Fibroblast of skin of right quadriceps (primary cell): Measurements from ENCODE around the gene ESRRA.

Experiments used
- DNase-seq: peaks from one replicate; pipeline ENCODE4 v3.0.0-alpha.2; 2013

Gene ESRRA

GRCh38 chr11:64305075-64305690 lies at the start of gene ESRRA:
ESRRA (plus strand) TSS chr11:64305524; CDS start chr11:64307180, 1,656 bp downstream.
- peak; percentile 97 for DNase-seq

GRCh38 chr11:64256300-64256699 lies 49.0 kb upstream of the ESRRA start:
- no peak for DNase-seq

DNA sequence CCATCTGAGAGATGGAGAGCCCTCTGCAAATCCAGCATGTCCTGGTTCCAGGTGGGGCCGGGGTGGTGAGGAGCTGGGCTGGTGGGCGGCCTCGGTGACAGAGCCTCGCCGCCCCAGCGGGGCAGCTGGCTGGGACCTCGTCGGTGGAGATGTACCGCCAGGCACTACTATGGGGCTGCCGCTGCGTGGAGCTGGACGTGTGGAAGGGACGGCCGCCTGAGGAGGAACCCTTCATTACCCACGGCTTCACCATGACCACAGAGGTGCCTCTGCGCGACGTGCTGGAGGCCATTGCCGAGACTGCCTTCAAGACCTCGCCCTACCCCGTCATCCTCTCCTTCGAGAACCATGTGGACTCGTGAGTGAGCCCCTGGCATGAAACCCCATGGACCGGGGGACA lies 47.0 kb upstream of the ESRRA start:
- no peak for DNase-seq

GRCh38 chr11:64258946-64259532 lies 46.3 kb upstream of the ESRRA start:
- no peak for DNase-seq

- DNase-seq, result no peak
Measured at GRCh38 chr11:64259533-64260067, 45.7 kb upstream of the ESRRA start.

DNA sequence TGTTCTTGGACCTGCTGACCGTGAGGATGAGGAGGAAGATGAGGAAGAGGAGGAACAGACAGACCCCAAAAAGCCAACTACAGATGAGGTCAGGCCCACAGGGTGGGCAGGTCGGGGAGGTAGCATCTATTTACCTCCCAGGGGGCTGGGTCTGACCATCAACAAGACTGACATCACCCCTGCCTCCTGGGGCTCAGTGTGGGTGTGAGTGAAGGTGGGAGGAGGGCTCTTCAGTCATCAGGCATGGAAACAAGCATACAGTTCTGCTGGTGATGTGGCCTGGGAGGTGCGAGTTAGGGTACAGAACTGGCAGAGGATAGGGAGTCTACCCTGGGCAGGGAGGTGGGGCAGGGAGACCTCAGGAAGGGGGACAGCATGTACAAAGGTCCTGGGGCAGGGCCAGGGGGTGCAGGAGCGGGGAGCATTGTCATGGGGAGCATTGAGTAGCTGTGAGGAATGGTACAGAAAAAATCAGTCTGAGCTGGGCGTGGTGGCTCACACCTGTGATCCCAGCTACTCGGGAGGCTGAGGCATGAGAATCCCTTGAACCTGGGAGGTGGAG lies 45.1 kb upstream of the ESRRA start:
- no peak for DNase-seq

- no peak for DNase-seq
Measured at GRCh38 chr11:64261556-64262080, 43.7 kb upstream of the ESRRA start.

- no peak for DNase-seq
Measured at GRCh38 chr11:64262271-64263002, 42.9 kb upstream of the ESRRA start.

- no peak for DNase-seq
Measured at GRCh38 chr11:64263021-64263946, 42.0 kb upstream of the ESRRA start.

- no peak for DNase-seq
Measured at GRCh38 chr11:64263947-64264317, 41.4 kb upstream of the ESRRA start.

DNA sequence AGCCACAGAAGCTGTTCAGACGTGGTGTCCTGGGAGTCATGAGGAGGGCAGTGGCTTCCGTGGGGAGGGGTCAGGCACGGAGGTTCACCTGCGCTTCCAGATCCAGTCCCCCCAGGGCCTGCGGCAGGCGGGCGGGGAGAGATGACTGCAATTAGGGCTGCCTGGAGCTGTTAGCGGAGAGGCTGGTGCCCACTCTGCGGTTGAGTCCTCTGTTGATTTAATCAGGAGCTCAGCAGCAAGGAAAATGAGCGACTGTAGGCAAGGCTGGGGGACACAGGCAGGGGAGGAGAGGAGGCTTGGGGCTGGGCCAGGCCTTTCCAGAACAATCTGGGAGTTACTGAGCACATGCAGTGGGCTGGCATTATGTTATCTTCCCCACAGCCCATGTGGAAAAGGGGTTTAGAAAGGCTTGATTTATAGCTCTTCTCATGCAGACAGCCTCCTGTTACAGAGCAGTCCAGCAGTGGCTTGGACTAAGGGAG lies 40.9 kb upstream of the ESRRA start:
- no peak for DNase-seq

DNA sequence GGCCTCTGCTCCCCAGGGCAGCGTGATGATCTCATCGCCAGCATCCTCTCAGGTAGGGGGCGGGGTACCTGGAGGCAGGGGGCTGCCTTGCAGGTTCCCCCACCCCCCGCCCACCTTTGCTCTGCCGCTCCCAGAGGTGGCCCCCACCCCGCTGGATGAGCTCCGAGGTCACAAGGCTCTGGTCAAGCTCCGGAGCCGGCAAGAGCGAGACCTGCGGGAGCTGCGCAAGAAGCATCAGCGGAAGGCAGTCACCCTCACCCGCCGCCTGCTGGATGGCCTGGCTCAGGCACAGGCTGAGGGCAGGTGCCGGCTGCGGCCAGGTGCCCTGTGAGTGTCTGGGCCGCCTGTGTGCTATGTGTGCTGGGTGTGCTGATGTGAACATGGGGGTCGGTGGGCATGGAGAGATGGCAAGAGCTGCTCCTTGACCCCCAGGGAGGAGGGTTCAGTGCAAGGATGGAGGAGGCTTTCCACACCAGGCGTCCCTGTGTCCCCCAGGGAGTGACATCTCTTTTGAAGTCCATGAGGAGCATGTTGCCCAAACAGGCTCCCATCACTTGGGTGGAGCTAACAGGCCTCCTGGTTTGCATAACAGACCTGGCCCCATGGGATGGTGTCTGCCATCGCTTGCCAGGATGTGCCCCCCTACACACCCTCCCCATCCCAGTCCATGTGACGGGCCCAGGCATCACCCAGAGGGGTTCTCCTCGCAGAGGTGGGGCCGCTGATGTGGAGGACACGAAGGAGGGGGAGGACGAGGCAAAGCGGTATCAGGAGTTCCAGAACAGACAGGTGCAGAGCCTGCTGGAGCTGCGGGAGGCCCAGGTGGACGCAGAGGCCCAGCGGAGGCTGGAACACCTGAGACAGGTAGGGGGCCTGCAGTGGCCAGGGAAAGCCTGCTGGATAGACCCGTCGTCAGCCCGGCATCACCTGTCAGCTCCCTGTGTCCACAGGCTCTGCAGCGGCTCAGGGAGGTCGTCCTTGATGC lies 39.9 kb upstream of the ESRRA start:
- no peak for DNase-seq

DNA sequence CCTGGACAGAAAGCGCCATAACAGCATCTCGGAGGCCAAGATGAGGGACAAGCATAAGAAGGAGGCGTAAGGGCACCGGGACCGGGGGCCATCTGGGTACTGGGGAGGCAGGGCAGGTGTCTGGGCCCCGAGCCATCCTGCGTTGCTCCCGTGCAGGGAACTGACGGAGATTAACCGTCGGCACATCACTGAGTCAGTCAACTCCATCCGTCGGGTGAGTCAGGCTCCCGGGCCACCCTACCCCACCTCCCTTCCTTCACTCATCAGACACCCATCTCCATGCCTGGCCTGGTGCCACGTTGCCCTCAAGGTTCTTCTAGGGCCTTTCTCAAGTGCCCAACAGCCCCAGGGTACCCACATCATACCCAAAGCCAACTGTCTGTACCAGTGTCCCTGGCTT lies 39.0 kb upstream of the ESRRA start:
- DNase-seq, result no peak

DNA sequence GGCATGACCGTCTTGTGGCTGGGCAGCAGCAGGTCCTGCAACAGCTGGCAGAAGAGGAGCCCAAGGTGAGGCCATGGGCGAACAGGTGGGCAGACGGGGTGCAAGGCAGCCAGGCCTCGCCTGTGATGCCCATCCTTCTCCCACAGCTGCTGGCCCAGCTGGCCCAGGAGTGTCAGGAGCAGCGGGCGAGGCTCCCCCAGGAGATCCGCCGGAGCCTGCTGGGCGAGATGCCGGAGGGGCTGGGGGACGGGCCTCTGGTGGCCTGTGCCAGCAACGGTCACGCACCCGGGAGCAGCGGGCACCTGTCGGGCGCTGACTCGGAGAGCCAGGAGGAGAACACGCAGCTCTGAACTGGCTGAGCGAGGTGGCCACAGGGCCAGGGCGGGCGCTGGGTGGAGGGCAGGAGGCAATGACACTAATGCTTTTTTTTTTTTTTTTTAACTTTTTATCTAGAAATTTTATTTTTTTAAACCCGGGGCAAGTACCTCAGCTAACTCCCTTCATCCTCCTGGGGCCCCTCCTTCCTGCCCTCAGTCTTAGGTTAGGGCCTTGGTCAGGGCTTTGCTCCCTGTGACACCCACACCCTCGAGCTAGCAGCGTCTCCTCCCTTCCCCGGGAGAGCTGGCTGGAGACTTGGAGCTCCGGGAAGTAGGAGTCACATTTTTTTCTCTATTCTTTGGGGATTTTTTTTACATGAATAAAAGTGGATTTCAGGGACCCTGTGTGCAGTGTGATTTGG lies 37.9 kb upstream of the ESRRA start:
- no peak for DNase-seq

GRCh38 chr11:64268025-64268892 lies 37.1 kb upstream of the ESRRA start:
- peak; percentile 31 for DNase-seq

- DNase-seq, result peak; percentile 24
Measured at GRCh38 chr11:64268893-64269539, 36.3 kb upstream of the ESRRA start.

DNA sequence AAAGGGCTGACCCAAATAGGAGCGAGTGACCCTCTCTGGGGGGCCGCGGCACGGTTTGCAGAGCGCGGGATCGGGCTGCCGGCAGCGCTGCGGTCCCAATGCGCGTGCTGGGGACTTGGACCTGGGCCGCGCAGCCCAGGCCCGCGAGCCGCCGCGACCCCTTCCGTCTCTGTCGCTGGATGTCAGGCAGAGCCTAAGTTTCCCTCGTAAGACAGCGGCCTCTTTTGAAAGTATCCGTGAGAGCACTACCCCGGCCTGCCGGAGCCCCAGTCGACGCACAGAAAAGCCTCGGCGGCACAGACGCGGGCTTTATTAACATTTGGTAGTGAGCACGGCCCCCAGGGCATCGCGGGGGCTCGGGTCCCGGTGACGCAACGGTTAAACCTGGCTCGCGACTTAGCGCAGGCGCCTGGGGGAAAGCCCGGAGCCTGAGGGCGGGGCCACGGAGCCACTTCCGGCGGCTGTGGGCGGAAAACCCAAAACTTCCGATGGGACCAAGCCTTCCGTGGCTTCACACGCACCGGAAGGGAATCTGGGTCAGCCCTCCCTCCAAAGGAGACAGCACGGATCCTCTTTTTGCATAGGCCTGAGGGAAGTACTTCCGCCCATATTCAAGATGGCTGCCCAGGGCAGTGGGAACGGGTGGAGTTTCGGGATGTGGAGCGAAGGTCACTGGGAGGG lies 35.6 kb upstream of the ESRRA start:
- peak; percentile 100 for DNase-seq
